ENCODE measurements around the gene SLC28A2. TPM values are rescaled to one million over a fixed set of nuclear protein-coding genes. Genes with fewer than 3 reads are reported as not detected.
"Not testable (repeated sequence)": the region's sequence is repeated elsewhere in the genome, so short reads cannot be mapped to it uniquely, and the experiment has no call there.

Gene SLC28A2
- total RNA-seq, 2 donors from 2014 or later = 21.6 to 54.9 TPM

- TF ChIP-seq, protein P1, sequence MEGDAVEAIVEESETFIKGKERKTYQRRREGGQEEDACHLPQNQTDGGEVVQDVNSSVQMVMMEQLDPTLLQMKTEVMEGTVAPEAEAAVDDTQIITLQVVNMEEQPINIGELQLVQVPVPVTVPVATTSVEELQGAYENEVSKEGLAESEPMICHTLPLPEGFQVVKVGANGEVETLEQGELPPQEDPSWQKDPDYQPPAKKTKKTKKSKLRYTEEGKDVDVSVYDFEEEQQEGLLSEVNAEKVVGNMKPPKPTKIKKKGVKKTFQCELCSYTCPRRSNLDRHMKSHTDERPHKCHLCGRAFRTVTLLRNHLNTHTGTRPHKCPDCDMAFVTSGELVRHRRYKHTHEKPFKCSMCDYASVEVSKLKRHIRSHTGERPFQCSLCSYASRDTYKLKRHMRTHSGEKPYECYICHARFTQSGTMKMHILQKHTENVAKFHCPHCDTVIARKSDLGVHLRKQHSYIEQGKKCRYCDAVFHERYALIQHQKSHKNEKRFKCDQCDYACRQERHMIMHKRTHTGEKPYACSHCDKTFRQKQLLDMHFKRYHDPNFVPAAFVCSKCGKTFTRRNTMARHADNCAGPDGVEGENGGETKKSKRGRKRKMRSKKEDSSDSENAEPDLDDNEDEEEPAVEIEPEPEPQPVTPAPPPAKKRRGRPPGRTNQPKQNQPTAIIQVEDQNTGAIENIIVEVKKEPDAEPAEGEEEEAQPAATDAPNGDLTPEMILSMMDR (IDR thresholded peaks at IDR 0.05) = no peak
- Histone ChIP-seq H3K36me3 (no peaks in the 10 kb centered on the region), H3K27ac (no peak overlapping the region), H3K9ac (ENCODE audit: low read depth in 2 of 2, low read length in 2 of 2) (peak overlapping the region in 1 of 2 donors; percentile 21), H3K4me1 (no peaks in the 10 kb centered on the region), H3K27me3 (no peaks in the 10 kb centered on the region), H3K4me3 (peak overlapping the region; percentile 10), H3K9me3 (no peaks in the 10 kb centered on the region)
- DNase-seq = peak; percentile 53
- intact Hi-C loops (cut with DNase I) = no loop called here
These were observed 1.3 kb downstream of the SLC28A2 start for GRCh38 chr15:45253330-45253729.

GRCh38 chr15:45254405-45254804 is 2.4 kb downstream of the SLC28A2 start:
- Histone ChIP-seq H3K9ac (ENCODE audit: low read depth in 2 of 2, low read length in 2 of 2) (no peak overlapping the region), H3K27ac (no peak overlapping the region), H3K4me1 (no peaks in the 10 kb centered on the region), H3K9me3 (no peaks in the 10 kb centered on the region), H3K4me3 (no peak overlapping the region), H3K36me3 (no peaks in the 10 kb centered on the region), H3K27me3 (no peaks in the 10 kb centered on the region)
- intact Hi-C loops (cut with DNase I) = no loop called here
- TF ChIP-seq, protein P1 (IDR thresholded peaks at IDR 0.05) = no peak
- DNase-seq = no peak

DNA sequence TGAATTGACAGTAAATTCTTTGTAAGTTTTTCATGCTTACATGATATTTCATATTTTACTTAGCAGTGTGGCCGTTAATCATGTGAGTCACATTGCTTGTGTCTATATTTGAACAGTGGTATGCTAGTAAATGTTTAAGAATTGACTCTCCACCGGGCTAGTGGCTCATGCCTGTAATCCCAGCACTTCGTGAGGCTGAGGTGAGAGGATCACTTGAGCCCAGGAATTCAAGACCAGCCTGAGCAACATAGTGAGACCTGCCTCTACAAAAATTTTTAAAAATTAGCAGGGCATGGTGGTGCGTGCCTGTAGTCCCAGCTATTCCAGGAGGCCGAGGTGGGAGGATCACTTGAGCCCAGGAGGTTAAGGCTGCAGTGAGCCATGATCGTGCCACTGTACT is 2.8 kb downstream of the SLC28A2 start:
- intact Hi-C loops (cut with DNase I); H3K4me1 ChIP-seq; H3K36me3 ChIP-seq; H3K27me3 ChIP-seq; H3K27ac ChIP-seq; H3K9me3 ChIP-seq; H3K9ac ChIP-seq (ENCODE audit: low read depth in 2 of 2, low read length in 2 of 2); H3K4me3 ChIP-seq: not testable (repeated sequence)
- peak; percentile 38 for DNase-seq

DNA sequence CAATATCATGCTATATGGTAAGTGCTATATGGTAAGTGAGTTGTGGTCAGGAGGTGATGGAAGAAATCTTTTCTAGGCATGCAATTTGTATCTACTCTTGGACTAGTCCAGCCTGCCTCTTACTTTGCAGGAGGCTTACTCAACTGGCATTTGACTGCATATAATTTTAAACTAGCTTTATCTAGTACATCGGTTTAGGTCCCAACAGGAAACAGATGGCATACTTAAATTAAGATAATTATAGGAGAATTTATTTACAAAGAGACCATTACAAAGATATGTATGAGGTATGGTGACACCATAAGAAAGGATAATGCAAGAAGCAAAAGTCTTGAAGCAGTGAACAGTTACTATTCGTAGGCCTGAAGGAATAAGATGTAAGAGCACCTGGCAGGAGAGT is 7.8 kb downstream of the SLC28A2 start:
- Histone ChIP-seq H3K9ac (ENCODE audit: low read depth in 2 of 2, low read length in 2 of 2) (no peak overlapping the region), H3K27ac (no peak overlapping the region), H3K4me3 (no peak overlapping the region), H3K9me3 (no peaks in the 10 kb centered on the region), H3K4me1 (no peaks in the 10 kb centered on the region), H3K36me3 (no peaks in the 10 kb centered on the region), H3K27me3 (no peaks in the 10 kb centered on the region)
- intact Hi-C loops (cut with DNase I) = no loop called here
- DNase-seq = no peak
- TF ChIP-seq, protein P1 (IDR thresholded peaks at IDR 0.05) = no peak

GRCh38 chr15:45262906-45263461 is 10.9 kb downstream of the SLC28A2 start:
- intact Hi-C loops (cut with DNase I) = no loop called here
- no peak overlapping the region for H3K27ac ChIP-seq
- DNase-seq = no peak

DNA sequence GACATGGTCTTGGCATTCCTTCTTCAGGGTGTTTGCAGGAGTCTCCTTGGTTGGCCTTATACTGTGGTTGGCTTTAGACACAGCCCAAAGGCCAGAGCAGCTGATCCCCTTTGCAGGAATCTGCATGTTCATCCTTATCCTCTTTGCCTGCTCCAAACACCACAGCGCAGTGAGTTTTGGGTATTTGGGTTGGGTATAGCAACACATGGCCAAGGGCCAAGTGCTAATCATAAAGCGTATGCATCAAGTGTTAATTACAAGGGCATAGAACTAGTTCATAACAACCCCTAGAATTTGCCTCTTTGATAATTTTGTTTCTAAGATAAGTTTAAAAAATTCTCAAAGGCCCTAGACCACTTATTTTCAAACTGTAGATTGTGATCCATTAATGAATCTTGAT is 11.8 kb downstream of the SLC28A2 start:
- H3K4me3 ChIP-seq = no peak overlapping the region
- no peak overlapping the region for H3K27ac ChIP-seq
- no peaks in the 10 kb centered on the region for H3K4me1 ChIP-seq
- DNase-seq = no peak
- H3K36me3 ChIP-seq = no peaks in the 10 kb centered on the region
- TF ChIP-seq, protein P1 (IDR thresholded peaks at IDR 0.05) = no peak
- intact Hi-C loops (cut with DNase I) = no loop called here
- no peak overlapping the region for H3K9ac ChIP-seq (ENCODE audit: low read depth in 2 of 2, low read length in 2 of 2)
- H3K9me3 ChIP-seq = no peaks in the 10 kb centered on the region
- no peaks in the 10 kb centered on the region for H3K27me3 ChIP-seq

More at GRCh38 chr15:45262906-45263461, 10.9 kb downstream of the SLC28A2 start:
- Histone ChIP-seq H3K4me1 (no peaks in the 10 kb centered on the region), H3K9ac (ENCODE audit: low read depth in 2 of 2, low read length in 2 of 2) (no peak overlapping the region), H3K36me3 (no peaks in the 10 kb centered on the region), H3K9me3 (no peaks in the 10 kb centered on the region), H3K4me3 (no peak overlapping the region), H3K27me3 (no peaks in the 10 kb centered on the region)
- TF ChIP-seq, protein P1 (IDR thresholded peaks at IDR 0.05) = no peak
